Calu3 (cell line): ENCODE results near the gene CYP4Z1. TPM values are rescaled to one million over a fixed set of nuclear protein-coding genes. Genes with fewer than 3 reads are reported as not detected.
"Not testable (repeated sequence)": the region's sequence is repeated elsewhere in the genome, so short reads cannot be mapped to it uniquely, and the experiment has no call there.

Source experiments
- BruUV-seq: library from RNA; stranded (reverse); fragments of 400-500 nt; replicated peaks from 2 replicates; lab custom pipeline; 2021; lab: Mats Ljungman, UMichigan
- CTCF ChIA-PET: fragments of 300-600 bp; sonication (Branson Sonifier 250); formaldehyde crosslinking; loops from one replicate; lab custom pipeline; 2022; ENCODE audit warnings: antibody characterized with exemption; lab: Charles Lee
- DNase-seq: peaks from one replicate; pipeline ENCODE4 v3.0.0; 2022
- H3K27ac Mint-ChIP-seq: one replicate; pipeline ENCODE4 v1.8.0; 2022; ENCODE audit warnings: mixed read lengths; ENCODE audit not compliant: unreplicated experiment
- H3K27me3 Mint-ChIP-seq: one replicate; pipeline ENCODE4 v1.8.0; 2022; ENCODE audit warnings: mixed read lengths; ENCODE audit not compliant: unreplicated experiment
- H3K36me3 Mint-ChIP-seq: one replicate; pipeline ENCODE4 v1.8.0; 2022; ENCODE audit warnings: mild to moderate bottlenecking, moderate library complexity, mixed read lengths; ENCODE audit not compliant: insufficient read depth, unreplicated experiment
- H3K4me1 Mint-ChIP-seq: one replicate; pipeline ENCODE4 v1.8.0; 2022; ENCODE audit warnings: mild to moderate bottlenecking, low read depth, mixed read lengths; ENCODE audit not compliant: unreplicated experiment
- H3K4me3 Mint-ChIP-seq: one replicate; pipeline ENCODE4 v1.8.0; 2022; ENCODE audit warnings: mild to moderate bottlenecking, low read depth, moderate library complexity, mixed read lengths; ENCODE audit not compliant: unreplicated experiment
- H3K9me3 Mint-ChIP-seq: one replicate; pipeline ENCODE4 v1.8.0; 2022; ENCODE audit warnings: low read depth, mixed read lengths; ENCODE audit not compliant: unreplicated experiment
- intact Hi-C: fragments of 100-400 bp; cut with micrococcal nuclease; formaldehyde crosslinking; loops from one replicate; pipeline ENCODE4 v1.10.0; 2022; ENCODE audit not compliant: unreplicated experiment
- total RNA-seq: library from RNA; stranded (reverse); gene quantifications from 2 replicates; pipeline ENCODE4 v1.2.3, GENCODE V29; 2022
- TF ChIP-seq, protein P1 (sequence below): fragments of 200-600 bp; IDR thresholded peaks from one replicate; pipeline ENCODE4 v1.8.0; 2022; ENCODE audit warnings: antibody characterized with exemption; ENCODE audit not compliant: unreplicated experiment

CYP4Z1 gene
- total RNA-seq, 1 experiment from 2014 or later, result not detected

DNA sequence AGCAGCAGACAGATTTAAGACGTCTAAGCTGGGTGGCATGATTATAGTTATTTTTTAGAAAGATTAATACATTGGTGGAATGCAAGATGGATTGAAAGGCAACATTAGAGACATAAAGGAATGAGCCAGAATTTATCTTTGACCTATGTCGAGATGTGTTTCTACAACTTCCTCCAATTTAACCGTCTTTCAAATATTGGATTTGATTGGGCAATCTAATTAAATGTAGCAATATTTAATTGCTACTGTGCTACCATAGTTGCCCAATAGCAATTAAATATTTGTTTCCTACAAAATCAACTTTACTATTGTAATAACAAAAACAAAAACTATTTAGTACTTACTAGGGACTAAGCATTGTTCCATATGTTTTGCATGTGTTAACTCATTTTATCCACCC lies 39.8 kb downstream of the CYP4Z1 start:
- no TSS peak for BruUV-seq
- intact Hi-C loops, result loop anchor here (5.0 kb wide), 1 partner anchor 71 kb away; no protein-coding TSS in a partner anchor

DNA sequence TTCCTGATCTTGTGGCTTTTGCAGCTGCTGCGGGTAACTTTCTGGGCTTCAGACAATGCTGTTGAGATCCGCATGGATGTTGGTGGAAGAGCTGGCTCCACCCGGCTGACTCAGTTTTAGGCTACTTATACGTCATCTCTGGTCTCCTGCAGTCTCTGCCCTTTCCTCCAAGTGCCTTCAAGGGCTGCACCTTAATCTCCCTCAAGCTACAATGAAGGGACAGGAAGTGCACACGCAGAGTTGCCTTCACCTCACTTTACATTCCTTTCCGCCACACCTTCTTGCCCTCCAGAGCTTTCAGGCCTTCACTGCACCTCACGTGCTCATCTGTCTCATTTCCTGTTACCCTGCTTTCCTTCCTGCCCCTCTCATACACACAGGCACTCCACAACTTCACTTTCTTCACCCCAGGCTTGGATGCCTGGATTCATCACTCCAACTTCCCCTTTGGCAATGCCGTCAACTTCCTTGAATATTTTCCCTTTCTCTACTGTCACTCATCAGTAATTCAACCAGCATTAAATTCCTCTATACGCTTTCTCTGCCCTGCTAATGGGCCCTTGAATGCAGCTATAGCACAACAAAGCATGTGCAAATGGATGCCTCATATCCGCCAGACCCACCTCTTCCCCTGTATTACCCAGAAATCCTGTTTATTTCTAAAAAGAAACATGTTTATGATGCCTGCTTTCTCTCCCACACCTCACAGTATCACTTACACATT lies 41.0 kb downstream of the CYP4Z1 start:
- H3K27ac Mint-ChIP-seq, H3K4me1 Mint-ChIP-seq, H3K9me3 Mint-ChIP-seq, H3K27me3 Mint-ChIP-seq, H3K4me3 Mint-ChIP-seq, H3K36me3 Mint-ChIP-seq: not testable (repeated sequence)
- intact Hi-C loops, result loop anchor here (5.0 kb wide), 1 partner anchor 69 kb away; no protein-coding TSS in a partner anchor
- CTCF ChIA-PET, result interaction anchor here (0.5 kb wide), 1 partner anchor 560 kb away, joined by 3 read pairs; no protein-coding TSS in a partner anchor
- peak; percentile 60 for DNase-seq
- TSS peak; percentile 92 for BruUV-seq

More for the DNA sequence above, 39.8 kb downstream of the CYP4Z1 start:
- TF ChIP-seq, protein P1, sequence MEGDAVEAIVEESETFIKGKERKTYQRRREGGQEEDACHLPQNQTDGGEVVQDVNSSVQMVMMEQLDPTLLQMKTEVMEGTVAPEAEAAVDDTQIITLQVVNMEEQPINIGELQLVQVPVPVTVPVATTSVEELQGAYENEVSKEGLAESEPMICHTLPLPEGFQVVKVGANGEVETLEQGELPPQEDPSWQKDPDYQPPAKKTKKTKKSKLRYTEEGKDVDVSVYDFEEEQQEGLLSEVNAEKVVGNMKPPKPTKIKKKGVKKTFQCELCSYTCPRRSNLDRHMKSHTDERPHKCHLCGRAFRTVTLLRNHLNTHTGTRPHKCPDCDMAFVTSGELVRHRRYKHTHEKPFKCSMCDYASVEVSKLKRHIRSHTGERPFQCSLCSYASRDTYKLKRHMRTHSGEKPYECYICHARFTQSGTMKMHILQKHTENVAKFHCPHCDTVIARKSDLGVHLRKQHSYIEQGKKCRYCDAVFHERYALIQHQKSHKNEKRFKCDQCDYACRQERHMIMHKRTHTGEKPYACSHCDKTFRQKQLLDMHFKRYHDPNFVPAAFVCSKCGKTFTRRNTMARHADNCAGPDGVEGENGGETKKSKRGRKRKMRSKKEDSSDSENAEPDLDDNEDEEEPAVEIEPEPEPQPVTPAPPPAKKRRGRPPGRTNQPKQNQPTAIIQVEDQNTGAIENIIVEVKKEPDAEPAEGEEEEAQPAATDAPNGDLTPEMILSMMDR, result no peak
- no peaks in the 10 kb centered on the region for H3K9me3 Mint-ChIP-seq
- no peak overlapping the region for H3K27ac Mint-ChIP-seq
- CTCF ChIA-PET, result no interaction called here
- H3K4me1 Mint-ChIP-seq, result no peaks in the 10 kb centered on the region
- no peak overlapping the region for H3K4me3 Mint-ChIP-seq
- H3K27me3 Mint-ChIP-seq, result no peaks in the 10 kb centered on the region
- DNase-seq, result no peak
- H3K36me3 Mint-ChIP-seq, result no peaks in the 10 kb centered on the region

DNA sequence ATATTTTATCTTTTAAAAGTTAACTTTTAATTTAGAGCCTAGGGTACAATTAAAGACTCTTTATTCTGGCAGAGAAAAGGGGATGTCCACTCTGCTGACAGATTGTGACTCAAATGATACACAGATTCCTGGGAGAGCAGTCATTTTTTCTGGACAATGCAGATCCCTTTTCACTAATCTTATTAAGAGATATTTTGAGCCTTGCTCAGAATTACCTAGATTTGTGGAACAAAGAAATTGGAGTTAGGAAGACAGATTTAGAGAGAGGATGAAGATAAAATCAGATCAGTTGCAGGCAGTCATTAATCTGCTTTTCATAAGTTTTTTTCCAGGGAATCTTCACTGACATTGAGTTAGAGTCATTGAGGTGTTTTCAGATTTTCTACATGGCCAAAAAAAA lies 42.5 kb downstream of the CYP4Z1 start:
- intact Hi-C loops, result loop anchor here (5.0 kb wide), 1 partner anchor 68 kb away; no protein-coding TSS in a partner anchor
- CTCF ChIA-PET, BruUV-seq, H3K36me3 Mint-ChIP-seq, H3K4me3 Mint-ChIP-seq, DNase-seq, H3K4me1 Mint-ChIP-seq, H3K27me3 Mint-ChIP-seq, H3K9me3 Mint-ChIP-seq, H3K27ac Mint-ChIP-seq: not testable (repeated sequence)

DNA sequence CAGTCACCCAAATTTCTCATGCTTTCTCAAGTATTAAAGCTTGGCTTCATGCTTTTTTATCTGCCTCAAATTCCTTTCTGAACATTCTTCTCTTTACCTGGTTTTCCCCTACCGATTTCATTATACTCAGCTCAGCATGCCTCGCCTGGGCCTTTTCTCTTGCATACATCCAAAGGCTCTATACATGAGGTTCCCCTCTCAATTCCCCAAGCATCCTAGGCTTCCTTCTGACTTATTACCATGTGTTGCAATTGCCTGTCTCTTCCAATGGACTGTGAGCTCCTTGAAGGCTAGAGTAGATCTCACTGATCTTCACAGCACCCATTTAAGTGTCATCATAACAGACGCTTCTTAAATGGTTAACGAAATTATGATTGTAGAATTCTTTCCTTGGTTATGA lies 46.1 kb downstream of the CYP4Z1 start:
- H3K4me3 Mint-ChIP-seq, result no peak overlapping the region
- CTCF ChIA-PET, result no interaction called here
- BruUV-seq, result no TSS peak
- TF ChIP-seq, protein P1, result no peak
- no peaks in the 10 kb centered on the region for H3K36me3 Mint-ChIP-seq
- no peak for DNase-seq
- H3K27ac Mint-ChIP-seq, result no peak overlapping the region
- H3K27me3 Mint-ChIP-seq, result no peaks in the 10 kb centered on the region
- H3K4me1 Mint-ChIP-seq, result no peaks in the 10 kb centered on the region
- intact Hi-C loops, result no loop called here
- peaks cover 6% of the 10 kb centered on the region for H3K9me3 Mint-ChIP-seq

DNA sequence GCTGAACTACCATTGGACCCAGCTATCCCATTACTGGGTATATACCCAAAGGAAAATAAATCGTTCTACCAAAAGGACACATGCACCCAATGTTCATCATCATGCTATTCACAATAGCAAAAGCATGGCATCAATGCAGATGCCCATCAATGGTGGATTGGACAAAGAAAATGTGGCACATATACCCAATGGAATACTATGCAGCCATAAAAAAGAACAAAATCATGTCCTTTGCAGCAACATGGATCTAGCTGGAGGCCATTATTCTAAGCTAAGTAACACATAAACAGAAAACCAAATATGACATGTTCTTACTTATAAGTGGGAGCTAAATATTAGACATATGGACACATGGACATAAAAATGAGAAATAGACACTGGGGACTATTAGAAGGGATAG lies 54.0 kb downstream of the CYP4Z1 start:
- H3K27ac Mint-ChIP-seq, CTCF ChIA-PET, intact Hi-C loops, BruUV-seq, H3K36me3 Mint-ChIP-seq, DNase-seq, H3K4me1 Mint-ChIP-seq, H3K4me3 Mint-ChIP-seq, H3K9me3 Mint-ChIP-seq, H3K27me3 Mint-ChIP-seq: not testable (repeated sequence)

DNA sequence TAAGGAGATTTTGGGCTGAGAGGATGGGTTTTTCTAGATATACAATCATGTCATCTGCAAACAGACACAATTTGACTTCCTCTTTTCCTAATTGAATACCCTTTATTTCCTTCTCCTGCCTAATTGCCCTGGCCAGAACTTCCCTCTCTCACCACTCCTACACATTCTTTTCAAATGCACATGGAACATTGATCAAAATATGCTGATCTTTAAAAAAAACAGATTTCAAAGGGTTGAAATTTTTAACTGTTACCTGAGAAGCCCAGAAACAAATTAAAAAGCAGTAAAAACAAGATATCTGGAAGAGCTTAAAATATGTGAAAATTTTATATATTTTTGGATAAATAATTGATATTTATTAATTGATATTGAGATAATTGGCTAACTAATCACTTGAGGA lies 57.8 kb downstream of the CYP4Z1 start:
- H3K4me3 Mint-ChIP-seq, H3K27ac Mint-ChIP-seq, H3K9me3 Mint-ChIP-seq, H3K36me3 Mint-ChIP-seq, BruUV-seq, intact Hi-C loops, H3K4me1 Mint-ChIP-seq, CTCF ChIA-PET, DNase-seq: not testable (repeated sequence)
- peaks cover 15% of the 10 kb centered on the region for H3K27me3 Mint-ChIP-seq

DNA sequence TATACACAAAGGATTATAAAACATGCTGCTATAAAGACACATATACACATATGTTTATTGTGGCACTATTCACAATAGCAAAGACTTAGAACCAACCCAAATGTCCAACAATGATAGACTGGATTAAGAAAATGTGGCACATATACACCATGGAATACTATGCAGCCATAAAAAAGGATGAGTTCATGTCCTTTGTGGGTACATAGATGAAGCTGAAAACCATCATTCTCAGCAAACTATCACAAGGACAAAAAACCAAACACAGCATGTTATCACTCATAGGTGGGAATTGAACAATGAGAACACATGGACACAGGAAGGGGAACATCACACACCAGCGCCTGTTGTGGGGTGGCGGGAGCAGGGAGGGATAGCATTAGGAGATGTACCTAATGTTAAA lies 60.0 kb downstream of the CYP4Z1 start:
- H3K4me3 Mint-ChIP-seq, CTCF ChIA-PET, H3K9me3 Mint-ChIP-seq, DNase-seq, H3K36me3 Mint-ChIP-seq, H3K27ac Mint-ChIP-seq, intact Hi-C loops, H3K4me1 Mint-ChIP-seq, BruUV-seq: not testable (repeated sequence)
- peaks cover 30% of the 10 kb centered on the region for H3K27me3 Mint-ChIP-seq
